ENCODE results near the gene NEUROD6.

The NEUROD6 gene

GRCh38 chr7:31340603-31341002, at the start of gene NEUROD6:
TSS of gene NEUROD6 (minus strand) at chr7:31340726. CDS start at chr7:31339268, 1,458 bp downstream.
- FAIRE-seq, result no peak

GRCh38 chr7:31384466-31384865, 43.9 kb upstream of the NEUROD6 start:
- DNase-seq (ENCODE audit: insufficient read length, low spot score), result no peak
- FAIRE-seq, result no peak

More at GRCh38 chr7:31340603-31341002, at the start of gene NEUROD6:
- DNase-seq (ENCODE audit: insufficient read length, low spot score), result no peak

GRCh38 chr7:31382722-31383121, 42.2 kb upstream of the NEUROD6 start:
- DNase-seq (ENCODE audit: insufficient read length, low spot score), result no peak
- FAIRE-seq, result no peak

- FAIRE-seq, result no peak
- DNase-seq (ENCODE audit: insufficient read length, low spot score), result peak; percentile 47
Observed at GRCh38 chr7:31373337-31374289, 33.1 kb upstream of the NEUROD6 start.

- DNase-seq (ENCODE audit: insufficient read length, low spot score) (no peak), FAIRE-seq (no peak)
Observed at GRCh38 chr7:31372231-31372959, 31.9 kb upstream of the NEUROD6 start.

GRCh38 chr7:31371621-31372020, 31.1 kb upstream of the NEUROD6 start:
- FAIRE-seq (no peak), DNase-seq (ENCODE audit: insufficient read length, low spot score) (no peak)

- no peak for DNase-seq (ENCODE audit: insufficient read length, low spot score)
- FAIRE-seq, result no peak
Observed at GRCh38 chr7:31370609-31371008, 30.1 kb upstream of the NEUROD6 start.

GRCh38 chr7:31368620-31369019, 28.1 kb upstream of the NEUROD6 start:
- DNase-seq (ENCODE audit: insufficient read length, low spot score) (no peak), FAIRE-seq (no peak)

- no peak for FAIRE-seq
- DNase-seq (ENCODE audit: insufficient read length, low spot score), result no peak
Observed at GRCh38 chr7:31363496-31363895, 23.0 kb upstream of the NEUROD6 start.

GRCh38 chr7:31363051-31363450, 22.5 kb upstream of the NEUROD6 start:
- DNase-seq (ENCODE audit: insufficient read length, low spot score) (no peak), FAIRE-seq (no peak)

GRCh38 chr7:31362401-31362800, 21.9 kb upstream of the NEUROD6 start:
- FAIRE-seq, result no peak
- no peak for DNase-seq (ENCODE audit: insufficient read length, low spot score)

GRCh38 chr7:31358467-31358866, 17.9 kb upstream of the NEUROD6 start:
- DNase-seq (ENCODE audit: insufficient read length, low spot score), result no peak

GRCh38 chr7:31345421-31345820, 4.9 kb upstream of the NEUROD6 start:
- no peak for DNase-seq (ENCODE audit: insufficient read length, low spot score)
- no peak for FAIRE-seq

More at GRCh38 chr7:31358467-31358866, 17.9 kb upstream of the NEUROD6 start:
- no peak for FAIRE-seq

GRCh38 chr7:31343516-31344305, 3.2 kb upstream of the NEUROD6 start:
- FAIRE-seq (no peak), DNase-seq (ENCODE audit: insufficient read length, low spot score) (no peak)

GRCh38 chr7:31341141-31341540, 615 bp upstream of the NEUROD6 start:
- DNase-seq (ENCODE audit: insufficient read length, low spot score) (no peak), FAIRE-seq (no peak)

GRCh38 chr7:31340051-31340450, 475 bp downstream of the NEUROD6 start:
- no peak for FAIRE-seq

GRCh38 chr7:31338706-31339105, 1.8 kb downstream of the NEUROD6 start:
- FAIRE-seq, result no peak
- no peak for DNase-seq (ENCODE audit: insufficient read length, low spot score)

More at GRCh38 chr7:31340051-31340450, 475 bp downstream of the NEUROD6 start:
- no peak for DNase-seq (ENCODE audit: insufficient read length, low spot score)

GRCh38 chr7:31337002-31337565, 3.4 kb downstream of the NEUROD6 start:
- FAIRE-seq (no peak), DNase-seq (ENCODE audit: insufficient read length, low spot score) (no peak)

- FAIRE-seq, result no peak
- no peak for DNase-seq (ENCODE audit: insufficient read length, low spot score)
Observed at GRCh38 chr7:31336202-31337001, 4.1 kb downstream of the NEUROD6 start.

GRCh38 chr7:31335884-31336201, 4.7 kb downstream of the NEUROD6 start:
- FAIRE-seq (no peak), DNase-seq (ENCODE audit: insufficient read length, low spot score) (no peak)

Data from HTR-8/SVneo (cell line).